Measurements from ENCODE around the gene ASB8. TPM values are rescaled to one million over a fixed set of nuclear protein-coding genes. Genes with fewer than 3 reads are reported as not detected.

ASB8 gene
- total RNA-seq, 1 experiment from 2014 or later: 17.1 TPM

- H3K27ac ChIP-seq (ENCODE audit: low read length): no peak overlapping the region
- peak; percentile 83 for ATAC-seq
- H3K27me3 ChIP-seq (ENCODE audit: control insufficient read depth, insufficient read depth, low read length): peaks cover 7% of the 10 kb centered on the region
- TF ChIP-seq, protein P1, sequence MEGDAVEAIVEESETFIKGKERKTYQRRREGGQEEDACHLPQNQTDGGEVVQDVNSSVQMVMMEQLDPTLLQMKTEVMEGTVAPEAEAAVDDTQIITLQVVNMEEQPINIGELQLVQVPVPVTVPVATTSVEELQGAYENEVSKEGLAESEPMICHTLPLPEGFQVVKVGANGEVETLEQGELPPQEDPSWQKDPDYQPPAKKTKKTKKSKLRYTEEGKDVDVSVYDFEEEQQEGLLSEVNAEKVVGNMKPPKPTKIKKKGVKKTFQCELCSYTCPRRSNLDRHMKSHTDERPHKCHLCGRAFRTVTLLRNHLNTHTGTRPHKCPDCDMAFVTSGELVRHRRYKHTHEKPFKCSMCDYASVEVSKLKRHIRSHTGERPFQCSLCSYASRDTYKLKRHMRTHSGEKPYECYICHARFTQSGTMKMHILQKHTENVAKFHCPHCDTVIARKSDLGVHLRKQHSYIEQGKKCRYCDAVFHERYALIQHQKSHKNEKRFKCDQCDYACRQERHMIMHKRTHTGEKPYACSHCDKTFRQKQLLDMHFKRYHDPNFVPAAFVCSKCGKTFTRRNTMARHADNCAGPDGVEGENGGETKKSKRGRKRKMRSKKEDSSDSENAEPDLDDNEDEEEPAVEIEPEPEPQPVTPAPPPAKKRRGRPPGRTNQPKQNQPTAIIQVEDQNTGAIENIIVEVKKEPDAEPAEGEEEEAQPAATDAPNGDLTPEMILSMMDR (IDR thresholded peaks at IDR 0.05): peak; percentile 86
- TF ChIP-seq TCF7L2 (IDR thresholded peaks at IDR 0.05; ENCODE audit: low read depth, low read length): no peak
- H3K4me1 ChIP-seq (ENCODE audit: control insufficient read depth, insufficient read depth, low read length): no peaks in the 10 kb centered on the region
- no peaks in the 10 kb centered on the region for H3K9me3 ChIP-seq (ENCODE audit: control insufficient read depth, insufficient read depth, low read depth, low read length)
- CTCF ChIA-PET: interaction anchor here (0.5 to 0.6 kb wide), 2 partner anchors 19 to 350 kb away, joined by 3 to 7 read pairs; no protein-coding TSS in a partner anchor
- POLR2A ChIA-PET: no interaction called here
- BruUV-seq (replicated peaks): no TSS peak
- H3K36me3 ChIP-seq (ENCODE audit: control insufficient read depth, insufficient read depth, low read length): no peaks in the 10 kb centered on the region; the same call in 1 of the 2 replicates
- no peak overlapping the region for H3K4me3 ChIP-seq (ENCODE audit: low read depth in 2 of 2, low read length in 2 of 2)
- peak; percentile 67 for DNase-seq (ENCODE audit: low read depth, low spot score)
- in situ Hi-C loops (cut with HindIII; ENCODE audit: low pct_unique_long_range_greater_than_20kb, low sequenced_read_pairs) (no loop called here), intact Hi-C loops (cut with micrococcal nuclease; ENCODE audit: unreplicated experiment) (no loop called here)
Measured at GRCh38 chr12:48189331-48190125, 32.2 kb upstream of the ASB8 start.

DNA sequence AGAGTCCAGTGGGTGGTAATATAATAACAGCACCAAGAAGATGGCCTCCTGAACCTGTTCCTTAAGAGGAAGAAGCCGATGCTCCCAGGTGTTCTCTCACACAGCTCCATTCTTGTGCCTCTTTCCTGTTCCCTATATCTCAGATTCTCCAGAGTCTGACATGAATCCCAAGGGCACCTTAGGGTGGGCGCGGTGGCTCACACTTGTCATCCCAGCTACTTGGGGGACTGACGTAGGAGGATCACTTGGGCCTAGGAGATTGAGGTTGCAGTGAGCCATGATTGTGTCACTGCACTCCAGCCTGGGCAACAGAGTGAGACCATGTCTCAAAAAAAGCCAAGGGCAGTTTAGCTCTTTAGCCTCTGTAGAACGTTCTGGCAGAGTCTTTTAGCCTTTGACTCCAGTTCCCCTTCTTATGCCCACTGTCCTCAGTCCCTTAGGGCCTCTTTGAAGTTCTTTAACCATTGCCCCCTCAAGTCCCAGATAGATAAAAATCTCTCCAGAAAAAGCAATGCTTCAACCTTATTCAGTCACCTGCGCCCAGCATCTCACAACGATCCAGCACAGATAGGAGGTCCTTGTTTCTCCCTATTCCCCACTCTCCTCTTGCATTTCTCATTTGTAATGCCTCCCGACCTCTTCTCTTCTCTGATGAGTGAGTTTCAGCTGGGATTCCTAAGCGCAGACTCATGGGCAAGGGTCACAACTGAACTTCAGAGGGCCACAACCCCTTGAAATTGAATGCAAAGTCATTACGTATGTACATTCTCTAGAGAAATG, 30.8 kb upstream of the ASB8 start:
- ChIA-PET POLR2A (no interaction called here), CTCF (interaction anchor here (2.0 kb wide), 1 partner anchor 10 kb away, joined by 6 read pairs; no protein-coding TSS in a partner anchor)
- H3K9me3 ChIP-seq (ENCODE audit: control insufficient read depth, insufficient read depth, low read depth, low read length): no peaks in the 10 kb centered on the region
- H3K4me1 ChIP-seq (ENCODE audit: control insufficient read depth, insufficient read depth, low read length): no peaks in the 10 kb centered on the region
- H3K4me3 ChIP-seq (ENCODE audit: low read depth in 2 of 2, low read length in 2 of 2): no peak overlapping the region
- in situ Hi-C loops (cut with HindIII; ENCODE audit: low pct_unique_long_range_greater_than_20kb, low sequenced_read_pairs): no loop called here
- H3K27ac ChIP-seq (ENCODE audit: low read length): no peak overlapping the region
- intact Hi-C loops (cut with micrococcal nuclease; ENCODE audit: unreplicated experiment): no loop called here
- BruUV-seq (replicated peaks): no TSS peak
- no peak for TF ChIP-seq POLR2AphosphoS5 (IDR thresholded peaks at IDR 0.05; ENCODE audit: low read depth, low read length)
- TF ChIP-seq SIN3A (IDR thresholded peaks at IDR 0.05; ENCODE audit: borderline replicate concordance, insufficient read depth, low read depth, low read length): no peak
- no peak for TF ChIP-seq TCF7L2 (IDR thresholded peaks at IDR 0.05; ENCODE audit: low read depth, low read length)
- no peak for TF ChIP-seq REST (IDR thresholded peaks at IDR 0.05; ENCODE audit: insufficient read depth in 1 of 2, low read depth in 2 of 2, low read length in 1 of 2)
- TF ChIP-seq, protein P1 (IDR thresholded peaks at IDR 0.05): no peak
- DNase-seq (ENCODE audit: low read depth, low spot score) (no peak), ATAC-seq (no peak)
- H3K36me3 ChIP-seq (ENCODE audit: control insufficient read depth, insufficient read depth, low read length): no peaks in the 10 kb centered on the region; the same call in 1 of the 2 replicates
- peaks cover 7% of the 10 kb centered on the region for H3K27me3 ChIP-seq (ENCODE audit: control insufficient read depth, insufficient read depth, low read length)
